HCT116 (cell line): ENCODE measurements around the gene PDLIM5. TPM values are rescaled to one million over a fixed set of nuclear protein-coding genes. Genes with fewer than 3 reads are reported as not detected.

Experiments used
- ATAC-seq: fragments of 200-7000 bp; cut with Tn5 transposase; 2 replicates; pipeline ENCODE4 v1.9.1; 2020; ENCODE audit warnings: mild to moderate bottlenecking, moderate library complexity
- BruUV-seq: library from RNA; stranded (reverse); fragments of 400-500 nt; replicated peaks from 2 replicates; lab custom pipeline; 2021; lab: Mats Ljungman, UMichigan
- CTCF ChIA-PET: fragments of 300-600 bp; sonication (Branson Sonifier 250); formaldehyde crosslinking; loops from one replicate; lab custom pipeline; 2021; ENCODE audit warnings: antibody characterized with exemption; lab: Charles Lee
- POLR2A ChIA-PET: fragments of 300-600, 350-600 bp; sonication (Branson Sonifier 250); formaldehyde crosslinking; loops from one replicate; lab custom pipeline; 2021; ENCODE audit warnings: antibody characterized with exemption; lab: Charles Lee
- RAD21 ChIA-PET, 2 experiments: fragments of 300-600 bp; sonication (Branson Sonifier 250); formaldehyde crosslinking; loops; one replicate each; lab custom pipeline; 2023; ENCODE audit warnings: low total read pairs in 2 of 2; ENCODE audit not compliant: uncharacterized antibody in 2 of 2, unreplicated experiment in 2 of 2, low non-redundant PET in 1 of 2; lab: Charles Lee
- DNase-seq: peaks from one replicate; pipeline ENCODE4 v3.0.0-alpha.2; 2010; ENCODE audit warnings: low read depth, low spot score
- H2AFZ ChIP-seq: fragments of 200-600 bp; shearing (Covaris generic), sonication (generic); 2 replicates; pipeline ENCODE4 v1.6.1; 2017; ENCODE audit warnings: low read depth, mixed run types, mixed read lengths, antibody characterized with exemption, low read length; ENCODE audit not compliant: poor library complexity, severe bottlenecking
- H3K27ac ChIP-seq: 2 replicates; pipeline ENCODE4 v1.5.1; 2012; ENCODE audit warnings: low read depth, low read length
- H3K27me3 ChIP-seq: fragments of 200-600 bp; sonication (generic); 2 replicates; pipeline ENCODE4 v1.6.1; 2016; ENCODE audit warnings: mixed run types, low read length, mixed read lengths; ENCODE audit not compliant: insufficient read depth
- H3K36me3 ChIP-seq, 2 experiments: fragments of 200-500 bp in 1 of 2; fragments of 200-600 bp in 1 of 2; sonication (Bioruptor generic) in 1 of 2; sonication (generic) in 1 of 2; 2 replicates each; pipeline versions ENCODE4 v1.5.1 to v1.6.1; 2014 to 2016; ENCODE audit warnings: low read length in 2 of 2, inconsistent platforms in 1 of 2, mixed read lengths in 1 of 2, mixed run types in 1 of 2; ENCODE audit not compliant: insufficient read depth in 2 of 2, control insufficient read depth in 1 of 2
- H3K4me1 ChIP-seq, 2 experiments: fragments of 200-600 bp in 1 of 2; sonication (generic) in 1 of 2; 2 replicates each; pipeline versions ENCODE4 v1.5.1 to v1.6.1; 2012 to 2017; ENCODE audit warnings: low read length in 2 of 2, inconsistent platforms in 1 of 2, mild to moderate bottlenecking in 1 of 2, mixed read lengths in 1 of 2, mixed run types in 1 of 2, moderate library complexity in 1 of 2; ENCODE audit not compliant: insufficient read depth in 2 of 2, control insufficient read depth in 1 of 2
- H3K4me2 ChIP-seq: fragments of 200-600 bp; sonication (generic); 2 replicates; pipeline ENCODE4 v1.6.1; 2017; ENCODE audit warnings: mixed run types, low read length, mixed read lengths
- H3K4me3 ChIP-seq, 2 experiments: fragments of 200-600 bp in 1 of 2; sonication (generic) in 1 of 2; replicated peaks in 1 of 2; 2 replicates each; pipeline ENCODE4 v1.5.1; 2011 to 2016; ENCODE audit warnings: low read length in 2 of 2, control low read depth in 1 of 2, low read depth in 1 of 2, mild to moderate bottlenecking in 1 of 2, mixed read lengths in 1 of 2, mixed run types in 1 of 2
- H3K79me2 ChIP-seq: fragments of 200-600 bp; sonication (generic); 2 replicates; pipeline ENCODE4 v1.6.1; 2017; ENCODE audit warnings: mild to moderate bottlenecking, mixed run types, low read length, moderate library complexity, mixed read lengths; ENCODE audit not compliant: insufficient read depth
- H3K9ac ChIP-seq: fragments of 200-600 bp; sonication (generic); 2 replicates; pipeline ENCODE4 v1.6.1; 2016; ENCODE audit warnings: low read length, mixed read lengths
- H3K9me2 ChIP-seq: fragments of 200-600 bp; sonication (generic), shearing (Covaris generic); 2 replicates; pipeline ENCODE4 v1.6.1; 2017; ENCODE audit warnings: mixed run types, mild to moderate bottlenecking, moderate library complexity; ENCODE audit not compliant: insufficient read depth
- H3K9me3 ChIP-seq, 2 experiments: fragments of 200-500 bp in 1 of 2; fragments of 200-600 bp in 1 of 2; sonication (Bioruptor generic) in 1 of 2; sonication (generic) in 1 of 2; 2 replicates each; pipeline ENCODE4 v1.6.1; 2014 to 2017; ENCODE audit warnings: low read length in 2 of 2, mixed read lengths in 2 of 2, inconsistent platforms in 1 of 2, low read depth in 1 of 2, mild to moderate bottlenecking in 1 of 2, mixed run types in 1 of 2, moderate library complexity in 1 of 2; ENCODE audit not compliant: control insufficient read depth in 1 of 2, insufficient read depth in 1 of 2
- H4K20me1 ChIP-seq: fragments of 200-600 bp; sonication (generic), shearing (Covaris generic); 2 replicates; pipeline ENCODE4 v1.6.1; 2017; ENCODE audit warnings: mixed run types, mild to moderate bottlenecking, moderate library complexity; ENCODE audit not compliant: insufficient read depth
- CBX3 ChIP-seq: IDR thresholded peaks from 2 replicates; pipeline ENCODE4 v1.6.1; 2012; ENCODE audit warnings: low read depth
- EGR1 ChIP-seq: IDR thresholded peaks from 2 replicates; pipeline ENCODE4 v1.6.1; 2012; ENCODE audit warnings: low read depth
- ELF1 ChIP-seq: IDR thresholded peaks from 2 replicates; pipeline ENCODE4 v1.6.1; 2012; ENCODE audit warnings: low read depth, borderline replicate concordance
- EZH2phosphoT487 ChIP-seq: fragments of 200-600 bp; IDR thresholded peaks from 2 replicates; pipeline ENCODE4 v1.6.1; 2018; ENCODE audit warnings: antibody characterized with exemption, borderline replicate concordance
- JUND ChIP-seq: IDR thresholded peaks from 2 replicates; pipeline ENCODE4 v1.6.1; 2012
- POLR2A ChIP-seq: IDR thresholded peaks from 2 replicates; pipeline ENCODE4 v1.7.0; 2011; ENCODE audit warnings: borderline replicate concordance; ENCODE audit not compliant: insufficient read depth, insufficient read length; ENCODE audit errors: extremely low read depth
- RAD21 ChIP-seq: IDR thresholded peaks from 2 replicates; pipeline ENCODE4 v1.6.1; 2012; ENCODE audit warnings: low read depth, mild to moderate bottlenecking
- REST ChIP-seq: IDR thresholded peaks from 2 replicates; pipeline ENCODE4 v1.6.1; 2012; ENCODE audit warnings: low read depth
- SIN3A ChIP-seq: IDR thresholded peaks from 2 replicates; pipeline ENCODE4 v1.6.1; 2012; ENCODE audit warnings: low read depth
- SP1 ChIP-seq: IDR thresholded peaks from 2 replicates; pipeline ENCODE4 v1.6.1; 2012; ENCODE audit warnings: low read depth
- intact Hi-C: fragments of 100-400 bp; cut with micrococcal nuclease; formaldehyde crosslinking; loops from 2 replicates; pipeline ENCODE4 v1.10.0; 2022
- total RNA-seq: library from RNA; stranded (reverse); gene quantifications from one replicate; pipeline ENCODE4 v1.2.1, GENCODE V29; 2021; ENCODE audit not compliant: unreplicated experiment

PDLIM5 gene
- total RNA-seq, 1 experiment from 2014 or later: 130 TPM

- Histone ChIP-seq H3K9me3 (no peaks in the 10 kb centered on the region), H3K27ac (no peak overlapping the region), H3K36me3 (no peaks in the 10 kb centered on the region), H4K20me1 (no peaks in the 10 kb centered on the region), H3K4me2 (no peak overlapping the region), H3K4me3 (no peak overlapping the region), H2AFZ (no peak overlapping the region), H3K9ac (no peak overlapping the region), H3K27me3 (no peaks in the 10 kb centered on the region), H3K79me2 (no peaks in the 10 kb centered on the region), H3K9me2 (no peaks in the 10 kb centered on the region), H3K4me1 (peaks cover 30 to 41% of the 10 kb centered on the region in 2 experiments)
- ChIA-PET POLR2A (no interaction called here), CTCF (interaction anchor here (1.3 kb wide), 1 partner anchor 10 kb away, joined by 3 read pairs; no protein-coding TSS in a partner anchor), RAD21 (no interaction called here)
- no TSS peak for BruUV-seq
- TF ChIP-seq SIN3A (no peak), ELF1 (no peak), EGR1 (no peak), EZH2phosphoT487 (no peak), SP1 (no peak), POLR2A (no peak)
- DNase-seq (no peak), ATAC-seq (no peak)
- intact Hi-C loops: no loop called here
Observed at GRCh38 chr4:94416981-94417380, 34.8 kb upstream of the PDLIM5 start.

- CTCF ChIA-PET: no interaction called here
Observed at GRCh38 chr4:94419549-94419948, 32.2 kb upstream of the PDLIM5 start.

More at GRCh38 chr4:94419549-94419948, 32.2 kb upstream of the PDLIM5 start:
- H3K79me2 ChIP-seq: no peaks in the 10 kb centered on the region
- H2AFZ ChIP-seq: peak overlapping the region; percentile 95
- ChIA-PET POLR2A (interaction anchor here (1.0 kb wide), 1 partner anchor 11 kb away, joined by 3 read pairs; no protein-coding TSS in a partner anchor), RAD21 (no interaction called here)
- peak overlapping the region; percentile 40 for H3K4me2 ChIP-seq
- no peaks in the 10 kb centered on the region for H4K20me1 ChIP-seq
- BruUV-seq: no TSS peak
- DNase-seq: no peak
- no peak for ATAC-seq
- H3K4me3 ChIP-seq: no peak overlapping the region
- TF ChIP-seq REST: no peak
- no peak for TF ChIP-seq JUND
- TF ChIP-seq CBX3: no peak
- no peak; the same call in 1 of the 2 replicates for TF ChIP-seq RAD21
- intact Hi-C loops: no loop called here
- peaks cover 10 to 16% of the 10 kb centered on the region in 2 experiments; a peak in 3 of 4 replicates for H3K4me1 ChIP-seq
- no peak overlapping the region; the same call in 1 of the 2 replicates for H3K27ac ChIP-seq
- no peaks in the 10 kb centered on the region for H3K9me2 ChIP-seq
- H3K9me3 ChIP-seq: no peaks in the 10 kb centered on the region
- H3K27me3 ChIP-seq: no peaks in the 10 kb centered on the region
- H3K9ac ChIP-seq: no peak overlapping the region
- H3K36me3 ChIP-seq: no peaks in the 10 kb centered on the region
